ENCODE data around the gene MARK2.

DNA sequence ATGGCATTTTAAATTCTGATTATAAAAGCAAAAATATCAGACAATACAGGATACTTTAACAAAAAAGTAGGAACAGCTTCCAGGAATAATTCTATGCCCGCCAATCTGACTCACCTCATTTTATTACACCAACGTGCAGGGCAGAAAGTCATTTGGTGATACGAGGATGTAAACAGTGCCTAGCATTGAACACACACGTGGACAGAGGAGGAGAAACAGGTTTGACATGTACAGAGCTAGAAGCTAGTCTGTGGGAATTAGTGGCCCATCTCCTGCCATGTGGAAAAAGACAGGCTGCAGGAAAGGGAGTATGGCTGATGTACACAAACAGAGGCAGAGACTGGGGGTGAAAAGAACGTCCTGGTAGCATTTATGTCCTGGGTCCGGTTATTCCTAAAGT lies 34.7 kb upstream of the MARK2 start:
- TF ChIP-seq, protein P1, sequence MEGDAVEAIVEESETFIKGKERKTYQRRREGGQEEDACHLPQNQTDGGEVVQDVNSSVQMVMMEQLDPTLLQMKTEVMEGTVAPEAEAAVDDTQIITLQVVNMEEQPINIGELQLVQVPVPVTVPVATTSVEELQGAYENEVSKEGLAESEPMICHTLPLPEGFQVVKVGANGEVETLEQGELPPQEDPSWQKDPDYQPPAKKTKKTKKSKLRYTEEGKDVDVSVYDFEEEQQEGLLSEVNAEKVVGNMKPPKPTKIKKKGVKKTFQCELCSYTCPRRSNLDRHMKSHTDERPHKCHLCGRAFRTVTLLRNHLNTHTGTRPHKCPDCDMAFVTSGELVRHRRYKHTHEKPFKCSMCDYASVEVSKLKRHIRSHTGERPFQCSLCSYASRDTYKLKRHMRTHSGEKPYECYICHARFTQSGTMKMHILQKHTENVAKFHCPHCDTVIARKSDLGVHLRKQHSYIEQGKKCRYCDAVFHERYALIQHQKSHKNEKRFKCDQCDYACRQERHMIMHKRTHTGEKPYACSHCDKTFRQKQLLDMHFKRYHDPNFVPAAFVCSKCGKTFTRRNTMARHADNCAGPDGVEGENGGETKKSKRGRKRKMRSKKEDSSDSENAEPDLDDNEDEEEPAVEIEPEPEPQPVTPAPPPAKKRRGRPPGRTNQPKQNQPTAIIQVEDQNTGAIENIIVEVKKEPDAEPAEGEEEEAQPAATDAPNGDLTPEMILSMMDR (IDR thresholded peaks at IDR 0.05; ENCODE audit: low read depth, low read length, poor library complexity, severe bottlenecking) = no peak
- TF ChIP-seq EZH2phosphoT487 (IDR thresholded peaks at IDR 0.05; ENCODE audit: borderline replicate concordance, low read length) = no peak

All from DOHH2 (cell line).